ENCODE data around the gene GPATCH2L.

The GPATCH2L gene

DNA sequence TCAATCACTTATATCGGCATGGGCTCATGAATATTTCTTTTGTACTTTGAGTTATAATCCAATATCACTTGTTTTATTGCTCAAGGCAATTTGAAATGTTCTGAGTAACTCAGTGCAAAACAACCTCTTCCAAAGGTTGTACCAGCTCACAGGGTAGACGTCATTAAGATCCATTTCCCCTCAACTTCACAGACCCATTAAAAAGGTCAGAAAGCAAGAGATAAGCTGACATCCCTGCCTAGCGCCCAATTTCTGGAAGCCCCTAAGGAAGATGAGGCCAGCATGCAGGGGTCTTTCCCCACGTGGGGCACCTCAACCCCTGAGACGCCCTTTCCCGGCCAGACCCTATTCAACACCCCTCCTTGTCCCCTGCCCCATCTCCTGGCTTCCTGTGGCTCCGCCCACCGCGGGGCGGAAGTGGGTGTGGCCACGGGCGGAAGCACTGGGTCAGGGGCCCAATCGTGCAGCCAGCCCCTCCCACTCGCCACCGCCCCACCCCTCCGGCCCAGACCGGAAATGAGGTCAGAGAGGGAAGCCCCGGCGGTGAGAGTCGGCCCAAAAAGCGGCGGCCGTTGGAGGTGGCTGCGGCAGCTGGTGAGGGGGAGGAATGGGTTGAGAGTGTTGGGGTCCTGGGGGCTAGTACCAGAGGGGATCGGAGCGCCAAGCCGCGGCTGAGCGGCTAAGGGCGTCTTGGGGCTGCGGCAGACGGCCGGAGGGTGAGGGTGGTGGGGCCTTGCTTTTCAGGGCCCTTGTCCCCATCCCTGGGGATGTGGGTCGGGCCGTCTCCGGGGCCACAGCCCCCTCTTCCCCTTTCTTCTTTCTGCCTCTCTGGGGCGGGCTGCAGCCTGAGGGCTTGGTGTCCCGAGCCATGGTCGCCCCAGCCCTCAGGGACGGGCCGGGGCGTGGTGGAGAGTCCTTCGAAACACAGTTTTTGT lies at the start of gene GPATCH2L:
Gene GPATCH2L (plus strand): TSS at position 525 of the 935 bp plus-strand sequence. CDS start 2,442 bp downstream, outside the sequence.
- peak; percentile 87 for DNase-seq (ENCODE audit: low spot score)

DNA sequence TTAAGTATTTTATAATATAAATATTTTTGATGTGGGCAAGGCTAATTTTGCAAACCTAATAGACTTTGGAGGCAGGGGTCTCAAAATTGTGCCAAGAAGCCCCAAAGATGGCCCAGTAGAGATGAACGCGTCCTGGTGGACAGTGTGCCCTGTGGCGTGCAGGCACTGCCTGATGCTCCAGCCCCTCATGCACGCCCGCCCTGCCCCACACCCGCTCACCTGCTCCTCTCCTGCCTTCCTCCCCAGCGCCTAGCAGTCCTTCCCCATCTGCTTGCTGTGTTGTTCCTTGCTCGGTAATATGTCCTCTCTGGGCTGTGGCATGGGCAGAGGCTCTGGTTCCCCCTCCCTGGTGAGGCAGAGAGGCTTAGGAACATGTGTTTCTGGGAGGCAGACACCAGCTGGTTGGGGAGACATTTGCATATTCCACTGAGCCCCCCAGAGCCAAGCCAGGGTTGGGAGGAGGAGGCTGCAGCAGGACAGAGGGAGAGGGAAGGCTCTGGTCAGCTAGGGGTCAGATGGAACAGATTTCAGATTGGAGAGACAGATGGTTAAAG lies 46.8 kb upstream of the GPATCH2L start:
- no peak for DNase-seq (ENCODE audit: low spot score)

DNA sequence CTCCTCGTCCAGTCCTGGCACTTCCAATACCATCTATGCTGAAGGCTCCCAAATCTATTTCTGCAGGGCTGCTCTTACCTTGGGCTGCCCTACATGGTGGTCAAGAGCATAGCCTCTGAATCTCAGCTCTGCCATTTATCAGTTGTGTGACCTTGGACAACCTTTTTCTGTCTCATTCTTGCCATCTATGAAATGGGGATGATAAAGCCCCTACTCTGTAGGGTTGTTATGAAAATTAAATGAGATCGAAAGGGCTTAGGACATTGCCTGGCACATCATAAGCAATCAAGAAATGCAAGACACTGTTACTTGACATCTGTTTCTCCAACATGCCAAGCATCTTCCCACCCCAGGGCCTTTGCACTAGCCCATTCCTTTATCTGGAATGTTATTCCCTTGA lies 45.5 kb upstream of the GPATCH2L start:
- DNase-seq (ENCODE audit: low spot score): no peak

DNA sequence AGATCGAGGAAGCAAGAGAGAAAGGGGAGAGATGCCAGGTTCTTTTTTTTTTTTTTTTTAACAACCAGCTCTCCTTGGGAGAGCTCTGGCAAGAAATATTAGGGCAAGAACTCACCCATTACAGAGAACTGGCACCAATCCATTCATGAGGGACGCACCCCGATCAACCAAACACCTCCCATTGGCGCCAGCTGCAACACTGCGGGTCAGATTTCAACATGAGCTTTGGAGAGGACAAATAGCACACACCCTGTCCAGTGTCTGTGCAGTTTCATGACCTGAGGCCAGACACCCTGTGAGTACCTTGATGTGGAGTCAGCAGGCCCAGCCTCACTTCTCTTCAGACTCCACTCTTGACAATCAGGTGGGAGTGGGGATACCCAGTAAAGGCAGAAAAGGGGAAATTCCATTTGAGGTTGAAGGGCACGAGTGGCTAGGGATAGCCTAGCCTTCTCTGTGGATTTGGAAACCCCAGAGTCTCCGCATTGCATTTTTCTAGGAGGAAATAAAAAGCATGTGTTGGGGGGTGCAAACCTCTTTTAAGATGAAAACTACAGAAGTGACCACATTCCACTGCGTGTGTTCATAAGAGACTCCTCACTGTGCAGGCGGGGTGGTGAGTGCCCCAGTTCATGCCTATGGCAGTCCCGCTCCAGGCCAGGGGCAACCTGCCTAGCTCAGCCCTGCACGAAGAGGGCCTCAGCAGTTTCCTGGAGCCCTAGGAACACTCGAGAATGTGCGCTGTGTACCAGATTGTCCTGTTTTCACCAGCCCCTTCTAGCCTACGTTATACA lies 42.4 kb upstream of the GPATCH2L start:
- no peak for DNase-seq (ENCODE audit: low spot score)

DNA sequence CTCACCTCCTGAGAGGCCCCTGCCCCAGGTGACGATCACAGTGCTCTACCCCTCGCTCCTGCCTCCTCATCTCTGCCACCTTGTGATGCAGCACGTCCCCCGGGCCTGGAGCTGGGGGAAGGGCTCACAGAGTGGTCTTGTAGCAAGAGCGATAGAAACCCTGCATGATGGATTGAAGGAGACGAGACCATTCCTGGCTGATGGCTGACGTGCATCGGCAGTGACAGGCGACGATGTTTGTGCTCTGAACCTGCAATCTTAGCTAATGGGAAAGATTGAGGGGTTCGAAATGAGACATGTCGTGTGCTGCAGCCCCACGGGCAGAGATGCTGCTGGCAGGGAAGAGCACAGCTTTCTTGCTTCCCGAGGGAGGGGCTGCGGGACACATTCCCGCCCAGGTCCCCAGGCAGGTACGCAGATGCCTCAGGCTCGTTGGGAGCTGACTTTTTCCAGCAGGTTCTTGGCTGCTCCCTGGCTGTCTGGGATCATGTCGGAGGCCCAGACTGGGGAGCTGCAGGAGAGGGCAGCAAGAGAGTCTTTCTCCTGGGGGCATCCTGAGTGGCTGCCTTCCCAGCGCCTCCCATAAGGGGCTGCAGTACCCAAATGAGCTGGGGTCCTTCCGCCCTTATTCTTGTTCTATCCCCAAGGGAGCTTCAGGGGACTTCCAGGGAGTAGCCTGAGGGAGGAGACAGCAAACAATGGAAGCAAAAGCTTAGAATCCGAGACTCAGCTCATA lies 38.7 kb upstream of the GPATCH2L start:
- no peak for DNase-seq (ENCODE audit: low spot score)

DNA sequence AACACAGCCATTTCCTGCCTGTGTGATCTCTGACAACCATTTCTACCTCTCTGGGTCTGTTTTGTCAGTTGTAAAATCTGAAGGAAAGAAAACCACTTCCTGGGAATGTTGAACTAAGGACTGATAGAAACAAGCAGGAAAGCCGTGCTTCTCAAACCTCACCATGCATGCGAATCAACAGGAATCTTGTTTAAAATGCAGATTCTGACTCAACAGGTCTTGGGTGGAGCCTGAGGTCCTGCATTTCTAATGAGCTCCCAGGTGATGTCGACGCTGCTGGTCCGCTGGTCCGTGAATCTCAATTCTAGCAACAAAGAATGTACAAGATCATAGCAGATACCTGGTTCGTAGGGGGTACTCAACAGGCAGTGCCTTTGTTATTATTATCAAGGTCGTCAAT lies 38.0 kb upstream of the GPATCH2L start:
- no peak for DNase-seq (ENCODE audit: low spot score)

DNA sequence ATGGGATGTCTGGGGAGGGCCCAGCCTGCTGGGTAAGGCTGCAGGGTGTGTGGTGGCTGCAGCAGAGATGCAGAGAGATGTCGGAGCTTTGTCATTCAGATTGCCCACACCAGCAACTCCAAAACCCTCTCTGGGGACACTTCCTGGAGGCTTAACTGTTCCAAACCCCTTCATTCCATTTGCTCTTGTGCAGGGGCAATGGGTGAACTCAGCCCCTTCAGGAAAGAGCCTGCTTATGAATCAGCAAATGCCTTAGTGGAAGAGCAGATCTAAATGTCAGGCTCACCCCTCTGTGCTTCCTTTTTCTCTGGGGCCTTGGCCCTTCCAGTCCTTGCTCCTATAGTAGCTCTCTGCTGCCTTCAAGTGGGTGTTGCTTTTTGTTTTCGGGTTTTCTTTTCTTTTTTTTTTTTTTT lies 36.7 kb upstream of the GPATCH2L start:
- no peak for DNase-seq (ENCODE audit: low spot score)

DNA sequence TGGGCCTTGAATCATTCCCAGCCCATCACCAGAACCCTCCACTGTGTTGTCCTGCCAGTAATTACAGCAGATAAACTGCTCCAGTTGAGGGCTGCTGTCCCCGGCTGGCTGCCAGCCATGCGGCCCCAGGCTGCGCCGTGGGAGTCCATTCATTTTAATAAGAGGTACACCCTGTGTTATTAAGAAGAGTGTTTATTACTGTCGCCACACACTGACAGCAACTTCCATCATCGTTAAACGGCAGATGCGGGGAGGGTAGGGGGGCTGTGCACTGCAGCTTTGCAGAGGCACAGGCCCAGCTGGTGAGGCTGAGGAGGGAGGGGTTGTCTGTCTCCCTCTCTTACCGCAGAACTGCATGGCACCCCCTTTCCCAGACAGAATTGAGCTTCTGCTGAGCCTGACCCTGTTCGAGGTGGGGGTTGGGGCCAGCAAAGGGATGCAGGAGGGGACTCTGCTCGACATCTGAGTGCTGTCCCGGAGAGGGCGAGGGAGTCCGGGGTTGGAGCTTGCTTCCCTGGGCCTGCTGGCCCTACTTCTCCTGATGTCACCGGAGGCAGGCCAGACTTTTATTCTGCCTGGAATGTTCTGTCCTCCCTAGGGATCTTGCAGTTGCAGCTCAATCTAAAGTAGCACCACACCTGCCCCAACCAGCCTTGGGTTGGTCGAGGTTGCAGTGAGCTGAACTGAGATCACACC lies 33.8 kb upstream of the GPATCH2L start:
- DNase-seq (ENCODE audit: low spot score): no peak

DNA sequence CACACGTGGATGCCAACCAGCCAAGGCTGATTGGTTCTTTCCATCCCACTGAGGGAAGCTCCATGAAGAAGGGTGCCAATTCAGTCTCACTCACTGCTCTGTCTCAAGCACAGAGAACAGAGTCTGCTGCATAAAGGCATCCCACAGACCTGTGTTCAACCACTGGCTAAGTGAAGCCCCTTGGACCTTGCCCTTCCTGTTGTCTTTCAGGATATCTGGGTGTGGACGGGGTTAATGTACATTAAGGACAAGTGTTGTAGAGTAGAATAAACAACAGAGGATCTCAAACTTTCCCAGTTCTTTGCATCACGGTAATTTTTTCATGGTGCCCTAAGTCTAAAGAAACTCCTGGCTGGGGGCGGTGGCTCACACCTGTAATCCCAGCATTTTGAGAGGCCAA lies 33.1 kb upstream of the GPATCH2L start:
- no peak for DNase-seq (ENCODE audit: low spot score)

DNA sequence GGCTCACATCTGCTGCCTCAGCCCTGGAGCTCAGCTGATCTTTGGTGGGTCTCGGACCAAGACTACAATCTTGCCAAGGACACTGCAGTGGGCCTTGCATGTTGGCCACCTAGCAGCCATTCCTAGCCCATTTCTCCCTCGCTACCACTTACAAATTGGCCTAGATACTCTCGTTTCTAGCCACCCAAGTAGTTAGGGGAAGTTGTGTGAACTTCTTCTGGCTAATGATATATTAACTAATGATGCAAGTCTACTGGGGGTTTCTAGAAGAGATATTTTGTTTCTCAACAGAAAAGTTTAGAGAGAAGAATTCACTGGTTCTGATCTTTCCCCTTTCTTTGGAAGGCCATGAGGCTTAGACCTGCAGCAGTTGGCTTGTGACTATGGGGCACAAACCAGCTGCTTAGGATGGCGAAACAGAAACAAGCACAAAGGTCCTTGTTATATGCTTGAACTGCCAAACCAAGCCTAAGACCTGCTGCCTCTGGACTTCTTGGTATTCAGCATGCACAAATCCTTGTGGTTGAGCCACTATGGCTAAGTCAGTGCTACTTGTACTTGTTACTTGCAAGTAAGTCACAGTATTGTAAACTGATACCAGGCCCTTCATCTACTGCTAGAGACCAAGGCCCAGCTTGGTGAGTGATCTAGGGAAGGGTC lies 30.5 kb upstream of the GPATCH2L start:
- DNase-seq (ENCODE audit: low spot score): no peak

DNA sequence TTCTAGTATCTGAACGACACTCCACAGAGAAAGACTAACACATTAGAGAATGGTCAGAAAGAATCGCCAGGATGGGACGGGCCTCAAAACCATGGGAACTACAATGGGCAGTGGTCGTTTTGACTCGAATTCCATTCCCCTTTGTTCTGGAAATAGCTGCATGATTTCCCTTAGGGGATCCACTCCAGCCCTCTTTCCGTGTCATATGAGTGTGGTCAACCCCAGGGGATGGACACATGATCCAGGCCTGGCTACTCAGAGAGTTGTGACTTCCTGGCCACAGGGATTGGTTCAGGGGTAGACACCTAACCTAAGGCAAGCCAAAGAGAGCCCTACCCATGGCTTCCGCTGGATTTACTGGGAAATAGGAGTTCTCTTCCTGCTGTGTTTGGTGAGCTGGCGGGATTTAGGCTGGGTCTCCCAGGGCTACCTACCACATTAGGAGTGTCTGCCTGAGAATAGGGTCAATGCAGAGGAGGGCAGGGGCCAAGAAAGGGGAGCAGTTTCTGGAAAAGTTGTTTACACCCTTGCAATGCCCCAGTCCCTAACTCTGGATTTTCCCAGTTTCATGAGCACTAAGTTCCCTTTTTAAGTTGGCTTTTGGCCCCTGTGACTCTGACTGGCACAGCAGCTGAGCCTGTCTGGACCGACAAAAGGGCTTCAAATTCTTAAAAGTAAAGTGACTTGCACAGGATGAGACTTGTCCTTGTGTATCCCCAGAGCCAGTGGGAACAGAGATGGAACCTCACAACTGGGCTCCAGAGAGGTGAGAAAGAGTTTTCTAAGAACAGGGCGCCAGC lies 28.1 kb upstream of the GPATCH2L start:
- no peak for DNase-seq (ENCODE audit: low spot score)

DNA sequence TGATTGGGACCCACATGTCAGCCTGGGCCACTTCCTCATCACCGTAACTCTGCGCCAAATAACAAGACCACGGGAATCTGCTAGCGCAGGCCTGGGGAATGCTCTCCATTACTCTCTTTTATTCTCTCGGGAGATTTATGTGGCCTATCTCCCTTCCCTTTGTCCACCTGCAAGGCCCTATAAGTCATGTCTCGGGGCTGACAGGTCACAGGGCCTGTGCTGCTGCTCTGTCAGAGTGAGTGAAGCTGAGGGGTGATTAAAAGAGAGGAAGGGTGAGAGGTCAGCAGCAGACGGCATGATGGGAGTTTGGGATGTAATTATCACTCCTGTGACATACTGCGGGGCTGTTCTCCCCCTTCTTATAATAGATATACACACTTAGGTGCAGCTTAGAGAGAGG lies 26.2 kb upstream of the GPATCH2L start:
- DNase-seq (ENCODE audit: low spot score): no peak

DNA sequence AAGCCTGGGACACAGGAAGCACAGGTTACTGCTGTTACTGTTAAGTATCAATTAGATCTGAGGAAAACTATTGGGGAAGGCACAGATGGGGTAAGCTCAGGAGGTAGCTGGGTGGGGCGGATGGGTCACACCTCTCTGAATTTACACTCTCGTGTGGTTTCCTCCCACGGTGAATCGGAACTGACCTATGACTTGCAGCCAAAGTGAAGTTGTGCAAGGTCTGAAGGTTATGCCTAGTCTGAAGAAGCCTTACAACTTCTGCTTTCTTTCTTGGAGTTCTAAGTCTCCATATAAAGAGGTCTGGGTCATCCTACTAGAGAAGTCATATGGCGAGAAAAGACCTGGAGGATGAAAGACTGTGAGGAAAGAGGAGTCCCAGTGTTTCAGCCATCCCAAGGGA lies 25.6 kb upstream of the GPATCH2L start:
- no peak for DNase-seq (ENCODE audit: low spot score)

DNA sequence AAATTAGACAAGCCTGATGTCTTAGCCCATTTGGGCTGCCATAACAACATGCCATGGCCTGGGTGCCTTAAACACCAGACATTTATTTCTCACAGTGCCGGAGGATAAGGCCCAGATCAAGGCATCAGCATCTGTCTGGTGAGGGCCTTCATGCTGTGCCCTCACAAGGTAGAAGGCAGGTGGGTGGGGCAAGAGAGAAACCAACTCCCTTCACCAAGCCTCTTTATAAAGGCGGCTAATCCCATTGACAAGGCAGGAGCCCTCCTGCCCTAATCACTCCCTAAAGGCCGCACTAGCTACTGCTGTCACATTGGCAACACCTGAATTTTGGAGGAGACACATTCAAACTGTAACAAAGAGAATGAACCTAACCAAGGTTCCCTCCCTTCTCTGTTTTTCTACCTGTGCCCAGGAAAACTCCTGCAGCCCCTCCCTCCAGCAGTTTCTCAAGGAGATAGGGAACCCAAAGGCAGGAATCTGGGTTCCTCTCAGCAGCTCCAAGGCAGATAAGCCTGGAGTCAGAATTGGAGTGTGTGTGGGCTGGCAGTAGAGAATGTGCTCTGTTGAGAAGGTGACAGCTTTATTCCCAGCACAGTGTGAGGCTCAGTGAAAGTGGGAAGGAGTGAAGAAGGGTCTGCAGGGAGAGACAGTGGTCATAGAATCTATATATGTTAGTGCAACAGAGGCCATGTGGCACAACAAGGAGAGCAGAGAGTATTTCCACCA lies 21.7 kb upstream of the GPATCH2L start:
- no peak for DNase-seq (ENCODE audit: low spot score)

DNA sequence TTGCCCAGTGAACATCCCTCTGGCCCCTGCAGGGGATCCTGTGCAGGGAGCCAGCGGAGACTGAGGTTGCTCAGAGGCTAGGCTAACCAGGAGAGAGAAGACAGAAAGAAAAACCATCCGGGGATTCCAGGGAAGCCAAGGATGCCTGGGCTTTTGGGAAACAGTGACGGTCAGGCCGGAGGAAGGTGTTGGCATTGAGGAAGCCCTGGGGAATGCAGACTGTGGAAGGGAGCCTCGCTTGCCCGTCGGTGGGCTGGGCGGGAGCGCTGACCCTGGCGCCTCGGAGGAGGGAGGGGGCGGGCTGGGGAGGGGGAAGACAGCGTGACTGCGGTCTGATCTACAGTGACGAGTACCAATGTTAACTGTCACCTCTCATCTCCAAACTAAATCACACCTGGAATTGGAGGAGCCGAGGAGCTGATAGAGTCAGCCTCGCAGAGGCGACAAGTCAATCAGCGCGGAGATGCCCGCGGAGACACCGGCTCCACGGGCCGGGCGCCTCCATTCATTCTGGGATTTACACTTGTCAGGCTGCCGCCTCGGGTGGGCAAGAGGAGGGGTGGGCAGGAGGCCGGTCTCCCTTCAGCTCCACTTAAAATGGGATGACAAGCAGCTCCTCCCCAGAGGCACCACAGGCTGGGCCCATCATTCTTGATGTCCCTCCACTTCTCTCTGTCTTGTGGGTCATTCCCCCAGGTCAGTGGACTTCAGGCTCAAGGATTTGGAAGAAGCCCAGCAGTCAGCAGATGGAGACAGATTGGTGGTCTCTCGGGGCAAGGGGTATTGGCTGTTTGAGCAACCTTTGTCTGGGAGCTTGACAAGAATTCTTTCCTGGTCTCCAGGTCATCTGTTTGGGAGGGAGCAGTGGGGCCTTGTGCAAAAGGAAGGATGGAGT lies 20.4 kb upstream of the GPATCH2L start:
- DNase-seq (ENCODE audit: low spot score): no peak

DNA sequence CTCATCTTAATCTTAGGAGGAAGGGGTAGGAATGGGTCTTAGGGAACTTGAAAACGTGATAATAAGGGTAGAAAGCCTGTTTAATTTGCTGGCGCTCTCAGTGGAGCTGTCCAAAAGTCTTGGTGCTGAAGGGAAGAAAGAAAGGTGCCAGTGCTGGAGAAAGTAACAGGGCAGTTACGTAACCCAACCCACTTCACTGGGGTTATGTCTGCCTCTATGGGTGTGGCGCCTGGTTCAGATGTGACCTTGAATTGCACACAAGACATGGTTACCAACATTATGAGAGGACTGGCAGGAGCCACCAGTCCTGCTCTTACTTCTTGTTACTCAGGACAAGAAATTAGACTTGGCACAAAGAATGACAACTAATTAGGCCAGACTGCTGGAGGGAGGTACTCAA lies 18.6 kb upstream of the GPATCH2L start:
- no peak for DNase-seq (ENCODE audit: low spot score)

DNA sequence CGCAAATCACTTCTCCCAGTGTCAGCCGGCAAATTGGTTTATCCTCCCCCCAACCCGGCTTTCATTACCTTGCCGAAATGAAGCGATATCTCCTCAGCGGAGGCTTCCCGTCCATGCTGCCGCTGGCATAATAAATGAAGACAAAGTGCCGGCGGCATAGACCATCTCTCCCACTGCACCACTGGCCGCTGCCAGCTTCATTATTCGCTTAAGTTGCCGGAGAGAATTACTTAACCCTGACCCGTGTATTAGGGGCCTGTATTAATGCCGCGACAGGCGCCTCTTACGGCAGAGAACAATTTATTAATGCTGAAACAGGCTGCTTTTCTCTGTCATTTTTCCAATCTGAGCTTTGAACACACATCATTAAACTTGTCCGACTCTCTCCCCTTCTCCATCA lies 17.5 kb upstream of the GPATCH2L start:
- DNase-seq (ENCODE audit: low spot score): no peak

DNA sequence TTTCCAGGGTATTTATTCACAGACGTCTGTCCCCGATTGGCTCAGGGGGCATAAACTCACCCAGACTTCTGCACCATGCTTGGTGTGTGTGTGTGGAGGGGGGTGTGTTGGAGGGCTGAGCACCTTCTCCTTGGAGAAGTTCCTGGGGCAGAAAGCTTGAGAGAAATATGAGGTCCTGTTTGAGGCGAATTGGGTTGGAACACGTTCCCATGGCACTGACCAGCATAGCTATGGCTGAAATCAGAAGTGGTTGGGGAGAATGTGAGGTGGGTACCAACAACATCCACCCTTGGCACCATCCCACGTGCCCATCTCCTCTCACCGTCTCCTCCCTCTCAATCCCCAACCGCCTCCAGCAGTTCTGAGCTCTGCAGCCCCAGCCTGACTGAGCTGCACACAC lies 16.0 kb upstream of the GPATCH2L start:
- DNase-seq (ENCODE audit: low spot score): no peak
